ENCODE results near the gene MYO16.

Gene MYO16

GRCh38 chr13:109157275-109157674 lies 527.9 kb downstream of the MYO16 start:
- Histone ChIP-seq H3K27ac (no peak overlapping the region), H3K9ac (no peak overlapping the region), H3K4me2 (no peak overlapping the region)

GRCh38 chr13:109158383-109158782 lies 529.0 kb downstream of the MYO16 start:
- peaks cover 0 to 7% (median 0%) of the 10 kb centered on the region in 11 experiments; a peak in 2 of 22 replicates for H3K9me3 ChIP-seq (replicated peaks in 1 of 11)
- H4K20me1 ChIP-seq = no peaks in the 10 kb centered on the region; a peak in 1 of 22 replicates
- no peak overlapping the region for H3K4me2 ChIP-seq
- H3K27ac ChIP-seq = no peak overlapping the region
- TF ChIP-seq Cebpa-rat (IDR thresholded peaks at IDR 0.05) = no peak
- H3K4me1 ChIP-seq = peaks cover 9 to 58% (median 46%) of the 10 kb centered on the region in 10 experiments
- H3K27me3 ChIP-seq = no peaks in the 10 kb centered on the region
- no peak overlapping the region for H3K9ac ChIP-seq
- no peaks in the 10 kb centered on the region for H3K36me3 ChIP-seq
- no peak overlapping the region for H3K4me3 ChIP-seq

More at GRCh38 chr13:109157275-109157674, 527.9 kb downstream of the MYO16 start:
- H3K4me3 ChIP-seq = no peak overlapping the region
- H3K4me1 ChIP-seq = peaks cover 5 to 50% (median 41%) of the 10 kb centered on the region in 10 experiments
- no peaks in the 10 kb centered on the region; a peak in 1 of 22 replicates for H4K20me1 ChIP-seq
- no peak for TF ChIP-seq Cebpa-rat (IDR thresholded peaks at IDR 0.05)
- peaks cover 0 to 12% (median 0%) of the 10 kb centered on the region in 11 experiments; a peak in 2 of 22 replicates for H3K9me3 ChIP-seq (replicated peaks in 1 of 11)
- H3K36me3 ChIP-seq = no peaks in the 10 kb centered on the region
- H3K27me3 ChIP-seq = no peaks in the 10 kb centered on the region

GRCh38 chr13:109159650-109160309 lies 530.4 kb downstream of the MYO16 start:
- no peaks in the 10 kb centered on the region for H3K9me3 ChIP-seq (replicated peaks in 1 of 11)
- no peak overlapping the region for H3K27ac ChIP-seq
- H4K20me1 ChIP-seq = no peaks in the 10 kb centered on the region; a peak in 1 of 22 replicates
- peaks cover 9 to 50% (median 40%) of the 10 kb centered on the region in 10 experiments for H3K4me1 ChIP-seq
- H3K9ac ChIP-seq = no peak overlapping the region
- peak overlapping the region in 7 of 11 experiments; percentile 22 to 77 (median 37); a peak in 11 of 22 replicates for H3K4me2 ChIP-seq
- no peak for TF ChIP-seq Cebpa-rat (IDR thresholded peaks at IDR 0.05)
- no peaks in the 10 kb centered on the region for H3K27me3 ChIP-seq
- H3K4me3 ChIP-seq = no peak overlapping the region
- no peaks in the 10 kb centered on the region for H3K36me3 ChIP-seq

- H3K9me3 ChIP-seq (replicated peaks in 1 of 11) = no peaks in the 10 kb centered on the region
- H3K36me3 ChIP-seq = no peaks in the 10 kb centered on the region
- H4K20me1 ChIP-seq = no peaks in the 10 kb centered on the region; a peak in 1 of 22 replicates
- no peak overlapping the region for H3K4me3 ChIP-seq
- no peak for TF ChIP-seq Cebpa-rat (IDR thresholded peaks at IDR 0.05)
- H3K9ac ChIP-seq = no peak overlapping the region
- peak overlapping the region in 6 of 11 experiments; percentile 22 to 77 (median 42); a peak in 11 of 22 replicates for H3K4me2 ChIP-seq
- H3K4me1 ChIP-seq = peaks cover 9 to 44% (median 34%) of the 10 kb centered on the region in 10 experiments
- H3K27me3 ChIP-seq = no peaks in the 10 kb centered on the region
- H3K27ac ChIP-seq = no peak overlapping the region
Measured at GRCh38 chr13:109160357-109160756, 530.9 kb downstream of the MYO16 start.

GRCh38 chr13:109160887-109161669 lies 531.7 kb downstream of the MYO16 start:
- H4K20me1 ChIP-seq = no peaks in the 10 kb centered on the region; a peak in 1 of 22 replicates
- TF ChIP-seq Cebpa-rat (IDR thresholded peaks at IDR 0.05) = no peak
- no peaks in the 10 kb centered on the region for H3K36me3 ChIP-seq
- peaks cover 9 to 43% (median 34%) of the 10 kb centered on the region in 10 experiments for H3K4me1 ChIP-seq
- no peak overlapping the region for H3K9ac ChIP-seq
- no peak overlapping the region for H3K27ac ChIP-seq
- no peak overlapping the region for H3K4me3 ChIP-seq
- peak overlapping the region in 7 of 11 experiments; percentile 54 to 77 (median 68); a peak in 11 of 22 replicates for H3K4me2 ChIP-seq
- no peaks in the 10 kb centered on the region for H3K27me3 ChIP-seq
- H3K9me3 ChIP-seq (replicated peaks in 1 of 11) = no peaks in the 10 kb centered on the region

- no peaks in the 10 kb centered on the region for H3K36me3 ChIP-seq
- H4K20me1 ChIP-seq = no peaks in the 10 kb centered on the region; a peak in 1 of 22 replicates
- no peak for TF ChIP-seq Cebpa-rat (IDR thresholded peaks at IDR 0.05)
- H3K4me2 ChIP-seq = peak overlapping the region; percentile 24 to 77 (median 63); a peak in 21 of 22 replicates
- no peaks in the 10 kb centered on the region for H3K9me3 ChIP-seq (replicated peaks in 1 of 11)
- no peak overlapping the region for H3K4me3 ChIP-seq
- H3K27ac ChIP-seq = no peak overlapping the region
- no peaks in the 10 kb centered on the region for H3K27me3 ChIP-seq
- H3K4me1 ChIP-seq = peaks cover 9 to 57% (median 45%) of the 10 kb centered on the region in 10 experiments
- H3K9ac ChIP-seq = no peak overlapping the region
Measured at GRCh38 chr13:109162248-109163036, 533.0 kb downstream of the MYO16 start.

- peak overlapping the region in 8 of 11 experiments; percentile 17 to 77 (median 64); a peak in 8 of 22 replicates for H3K4me2 ChIP-seq
Measured at GRCh38 chr13:109163037-109163379, 533.6 kb downstream of the MYO16 start.

GRCh38 chr13:109165417-109165904 lies 536.0 kb downstream of the MYO16 start:
- Histone ChIP-seq H3K9ac (no peak overlapping the region), H3K4me2 (peak overlapping the region in 2 of 11 experiments; percentile 10 to 21; a peak in 2 of 22 replicates), H3K4me1 (peaks cover 9 to 46% (median 34%) of the 10 kb centered on the region in 10 experiments), H3K27me3 (no peaks in the 10 kb centered on the region), H3K9me3 (replicated peaks in 1 of 11) (no peaks in the 10 kb centered on the region), H3K36me3 (no peaks in the 10 kb centered on the region), H3K4me3 (no peak overlapping the region), H3K27ac (no peak overlapping the region), H4K20me1 (no peaks in the 10 kb centered on the region; a peak in 1 of 22 replicates)
- TF ChIP-seq Cebpa-rat (IDR thresholded peaks at IDR 0.05) = no peak

More at GRCh38 chr13:109163037-109163379, 533.6 kb downstream of the MYO16 start:
- H3K4me1 ChIP-seq = peaks cover 9 to 57% (median 45%) of the 10 kb centered on the region in 10 experiments
- H3K9ac ChIP-seq = no peak overlapping the region
- no peak overlapping the region for H3K4me3 ChIP-seq
- H3K27ac ChIP-seq = no peak overlapping the region
- no peak for TF ChIP-seq Cebpa-rat (IDR thresholded peaks at IDR 0.05)
- H3K27me3 ChIP-seq = no peaks in the 10 kb centered on the region
- H3K36me3 ChIP-seq = no peaks in the 10 kb centered on the region
- H3K9me3 ChIP-seq (replicated peaks in 1 of 11) = no peaks in the 10 kb centered on the region
- H4K20me1 ChIP-seq = no peaks in the 10 kb centered on the region; a peak in 1 of 22 replicates

Measured in BLaER1 treated with 17β-estradiol and CSF1 and Interleukin-3, amounts not matched to agents 10 nM and 100 nM (cell line).